H1 (cell line): Measurements from ENCODE around the gene IREB2. TPM values are rescaled to one million over a fixed set of nuclear protein-coding genes. Genes with fewer than 3 reads are reported as not detected.

Experiments used
- CTCF ChIA-PET: fragments of 300-600 bp; sonication (Branson Sonifier 250); formaldehyde crosslinking; loops from one replicate; lab custom pipeline; 2021; ENCODE audit not compliant: partially characterized antibody; lab: Charles Lee
- POLR2A ChIA-PET: fragments of 300-600 bp; sonication (Branson Sonifier 250); formaldehyde crosslinking; loops from one replicate; lab custom pipeline; 2021; ENCODE audit warnings: inconsistent platforms; ENCODE audit not compliant: partially characterized antibody; lab: Charles Lee
- DNase-seq, 2 experiments: peaks; one replicate each; pipeline versions ENCODE4 v3.0.0 to v3.0.0-alpha.2; 2010 to 2022; ENCODE audit warnings: low spot score in 2 of 2, low read depth in 1 of 2, mixed read lengths in 1 of 2
- FAIRE-seq: peaks from 2 replicates; lab custom pipeline; 2011; peaks lifted over from hg19 to GRCh38; lab: Jason Lieb, UNC
- H2AFZ ChIP-seq: 2 replicates; pipeline ENCODE4 v1.8.1; 2012; ENCODE audit warnings: low read length, inconsistent platforms
- H2AK5ac ChIP-seq: 2 replicates; pipeline ENCODE4 v1.6.1; 2013; ENCODE audit warnings: low read depth, low read length
- H2BK120ac ChIP-seq: replicated peaks from 2 replicates; pipeline ENCODE3; 2013; ENCODE audit warnings: low read depth, low read length, inconsistent platforms
- H2BK12ac ChIP-seq: 2 replicates; pipeline ENCODE4 v1.6.1; 2013; ENCODE audit warnings: low read depth, low read length
- H2BK15ac ChIP-seq: 2 replicates; pipeline ENCODE4 v1.6.1; 2013; ENCODE audit warnings: low read length
- H2BK20ac ChIP-seq: 2 replicates; pipeline ENCODE4 v1.6.1; 2013; ENCODE audit warnings: low read length
- H2BK5ac ChIP-seq: 2 replicates; pipeline ENCODE4 v1.6.1; 2013; ENCODE audit warnings: low read depth, low read length
- H3K14ac ChIP-seq: 2 replicates; pipeline ENCODE4 v1.6.1; 2013; ENCODE audit warnings: inconsistent platforms; ENCODE audit not compliant: insufficient read length
- H3K18ac ChIP-seq: 2 replicates; pipeline ENCODE4 v1.6.1; 2013; ENCODE audit warnings: low read length; ENCODE audit errors: extremely low read depth
- H3K23ac ChIP-seq: 2 replicates; pipeline ENCODE4 v1.6.1; 2013; ENCODE audit warnings: inconsistent platforms; ENCODE audit not compliant: insufficient read length
- H3K23me2 ChIP-seq: 2 replicates; pipeline ENCODE4 v1.6.1; 2013; ENCODE audit warnings: low read depth, low read length
- H3K27ac ChIP-seq: 2 replicates; pipeline ENCODE4 v1.6.1; 2011; ENCODE audit warnings: low read depth, low read length, inconsistent platforms
- H3K27me3 ChIP-seq, 4 experiments: replicated peaks in 1 of 4; 1 replicate in 1 of 4; 2 replicates in 3 of 4; pipeline versions ENCODE4 v1.6.1 to v1.8.1; 2011 to 2013; ENCODE audit warnings: low read length in 3 of 4, mild to moderate bottlenecking in 3 of 4, inconsistent platforms in 2 of 4, mixed read lengths in 2 of 4, moderate library complexity in 1 of 4; ENCODE audit not compliant: control insufficient read depth in 3 of 4, insufficient read depth in 3 of 4; ENCODE audit errors: extremely low read depth in 1 of 4
- H3K36me3 ChIP-seq, 4 experiments: 2 replicates each; pipeline versions ENCODE4 v1.6.1 to v1.8.1; 2011 to 2013; ENCODE audit warnings: mild to moderate bottlenecking in 4 of 4, low read length in 3 of 4, moderate library complexity in 2 of 4, control low read depth in 1 of 4, inconsistent platforms in 1 of 4; ENCODE audit not compliant: insufficient read depth in 4 of 4, control insufficient read depth in 2 of 4
- H3K4ac ChIP-seq: replicated peaks from 2 replicates; pipeline ENCODE3; 2013; ENCODE audit warnings: low read length, low read depth, mixed read lengths, inconsistent platforms; ENCODE audit not compliant: insufficient read length
- H3K4me1 ChIP-seq, 4 experiments: replicated peaks in 1 of 4; 1 replicate in 1 of 4; 2 replicates in 3 of 4; pipeline versions ENCODE4 v1.6.1 to v1.8.1; 2011 to 2013; ENCODE audit warnings: low read length in 3 of 4, inconsistent platforms in 2 of 4, mixed read lengths in 1 of 4; ENCODE audit not compliant: insufficient read depth in 4 of 4, control insufficient read depth in 3 of 4
- H3K4me2 ChIP-seq, 2 experiments: 2 replicates each; pipeline versions ENCODE4 v1.6.1 to v1.8.1; 2011 to 2013; ENCODE audit warnings: low read depth in 2 of 2, low read length in 2 of 2, control low read depth in 1 of 2, inconsistent platforms in 1 of 2, mild to moderate bottlenecking in 1 of 2; ENCODE audit not compliant: insufficient read depth in 1 of 2
- H3K4me3 ChIP-seq, 4 experiments: fragments of 200-600, 300-600 bp in 1 of 4; sonication (generic), shearing (Covaris generic), sonication (Bioruptor Twin) in 1 of 4; 2 replicates each; pipeline versions ENCODE4 v1.5.1 to v1.8.1; 2011 to 2016; ENCODE audit warnings: low read length in 4 of 4, low read depth in 3 of 4, control low read depth in 2 of 4, inconsistent platforms in 2 of 4, mild to moderate bottlenecking in 2 of 4, mixed read lengths in 1 of 4, moderate library complexity in 1 of 4; ENCODE audit not compliant: insufficient read depth in 2 of 4; ENCODE audit errors: extremely low read depth in 1 of 4
- H3K56ac ChIP-seq: replicated peaks from 2 replicates; pipeline ENCODE3; 2013; ENCODE audit warnings: low read depth, mild to moderate bottlenecking, mixed read lengths, low read length, inconsistent platforms; ENCODE audit not compliant: insufficient read length
- H3K79me1 ChIP-seq: 2 replicates; pipeline ENCODE4 v1.6.1; 2013; ENCODE audit warnings: low read depth, low read length, control low read depth
- H3K79me2 ChIP-seq, 2 experiments: 2 replicates each; pipeline versions ENCODE4 v1.6.1 to v1.8.1; 2012 to 2013; ENCODE audit warnings: low read length in 2 of 2, mild to moderate bottlenecking in 2 of 2, inconsistent platforms in 1 of 2; ENCODE audit not compliant: insufficient read depth in 2 of 2, control insufficient read depth in 1 of 2
- H3K9ac ChIP-seq, 4 experiments: replicated peaks in 1 of 4; 1 replicate in 1 of 4; 2 replicates in 3 of 4; pipeline versions ENCODE4 v1.6.1 to v1.8.1; 2011 to 2013; ENCODE audit warnings: low read depth in 3 of 4, low read length in 3 of 4, control low read depth in 2 of 4, mild to moderate bottlenecking in 2 of 4, moderate library complexity in 2 of 4, inconsistent platforms in 1 of 4; ENCODE audit errors: extremely low read depth in 1 of 4
- H3K9me3 ChIP-seq, 2 experiments: 2 replicates each; pipeline versions ENCODE4 v1.6.1 to v1.8.1; 2012 to 2013; ENCODE audit warnings: mild to moderate bottlenecking in 2 of 2, moderate library complexity in 2 of 2, control low read depth in 1 of 2, inconsistent platforms in 1 of 2, low read depth in 1 of 2, low read length in 1 of 2, mixed read lengths in 1 of 2; ENCODE audit not compliant: insufficient read depth in 2 of 2
- H4K20me1 ChIP-seq, 2 experiments: replicated peaks in 1 of 2; 2 replicates each; pipeline versions ENCODE3 to v1.8.1; 2011 to 2013; ENCODE audit warnings: inconsistent platforms in 2 of 2, low read length in 2 of 2, mild to moderate bottlenecking in 1 of 2; ENCODE audit not compliant: insufficient read depth in 2 of 2, control insufficient read depth in 1 of 2
- H4K5ac ChIP-seq: 2 replicates; pipeline ENCODE4 v1.6.1; 2013; ENCODE audit warnings: low read length, low read depth, mixed read lengths, inconsistent platforms; ENCODE audit not compliant: insufficient read length
- H4K8ac ChIP-seq: 2 replicates; pipeline ENCODE4 v1.8.0; 2013; ENCODE audit warnings: mild to moderate bottlenecking, moderate library complexity, low read length, inconsistent platforms; ENCODE audit not compliant: insufficient read depth; ENCODE audit errors: extremely low read depth
- H4K91ac ChIP-seq: replicated peaks from 2 replicates; pipeline ENCODE3; 2013; ENCODE audit warnings: low read length, mixed read lengths, inconsistent platforms; ENCODE audit not compliant: insufficient read length
- CBX5 ChIP-seq: fragments of 300-800, 300-1000 bp; sonication (generic); IDR thresholded peaks from 2 replicates; pipeline ENCODE4 v1.7.1; 2016; ENCODE audit warnings: antibody characterized with exemption, low read length, low read depth
- EP300 ChIP-seq, 2 experiments: IDR thresholded peaks; 1 replicate in 1 of 2; 2 replicates in 1 of 2; pipeline ENCODE4 v1.6.1; 2011 to 2012; ENCODE audit warnings: low read depth in 2 of 2, low read length in 2 of 2, mild to moderate bottlenecking in 2 of 2, borderline replicate concordance in 1 of 2, inconsistent platforms in 1 of 2, moderate library complexity in 1 of 2
- GTF2F1 ChIP-seq: IDR thresholded peaks from 2 replicates; pipeline ENCODE4 v1.6.1; 2012; ENCODE audit warnings: low read depth, low read length, improper control_type of control experiment, borderline replicate concordance
- NANOG ChIP-seq: IDR thresholded peaks from 2 replicates; pipeline ENCODE4 v1.6.1; 2011; ENCODE audit warnings: low read length, low read depth, mild to moderate bottlenecking, inconsistent platforms; ENCODE audit not compliant: insufficient read depth, poor library complexity, severe bottlenecking
- RNF2 ChIP-seq: fragments of 200-900, 300-1000 bp; sonication (generic); IDR thresholded peaks from 2 replicates; pipeline ENCODE4 v1.7.1; 2016; ENCODE audit warnings: borderline replicate concordance, low read depth, mild to moderate bottlenecking, antibody characterized with exemption, low read length; ENCODE audit not compliant: poor library complexity, severe bottlenecking; ENCODE audit errors: missing control alignments
- SIX5 ChIP-seq: IDR thresholded peaks from 2 replicates; pipeline ENCODE4 v1.6.1; 2011; ENCODE audit warnings: mild to moderate bottlenecking, low read depth, low read length
- SP2 ChIP-seq: IDR thresholded peaks from 2 replicates; pipeline ENCODE4 v1.6.1; 2012; ENCODE audit warnings: mild to moderate bottlenecking, low read length, inconsistent platforms
- SUZ12 ChIP-seq: fragments of 200-600 bp; sonication (generic); IDR thresholded peaks from 2 replicates; pipeline ENCODE4 v1.6.1; 2012; ENCODE audit warnings: mild to moderate bottlenecking, inconsistent platforms, low read length, moderate library complexity, mixed read lengths
- YY1 ChIP-seq: IDR thresholded peaks from 2 replicates; pipeline ENCODE4 v1.6.1; 2011; ENCODE audit warnings: low read depth, mild to moderate bottlenecking, low read length
- WGBS, 2 experiments: shearing (Covaris generic) in 1 of 2; methylation state at CpG; one replicate each; pipeline versions ENCODE4 v1.1.6 to v1.1.7; 2013 to 2015; ENCODE audit warnings: low lambda C conversion rate in 2 of 2, mixed read lengths in 2 of 2, inconsistent platforms in 1 of 2, low coverage in 1 of 2, missing lambda C conversion rate in 1 of 2; ENCODE audit not compliant: insufficient replicate concordance in 2 of 2, insufficient coverage in 1 of 2, insufficient read length in 1 of 2; ENCODE audit errors: extremely low coverage in 1 of 2, missing lambda C conversion rate in 1 of 2; 5-methylcytosine and 5-hydroxymethylcytosine counted together
- polyA plus RNA-seq, 7 experiments: library from polyadenylated mRNA; depleted of rRNA in 3 of 7; stranded (reverse) in 5 of 7; unstranded in 2 of 7; fragments of >200 nt in 5 of 7; fragments of 200-250 nt in 2 of 7; gene quantifications; 1 replicate in 5 of 7; 2 replicates in 1 of 7; 4 replicates in 1 of 7; pipeline versions ENCODE4 v1.2.1 to v1.2.3, GENCODE V29; 2011 to 2013; ENCODE audit warnings: missing spikeins in 2 of 7, mixed read lengths in 2 of 7
- total RNA-seq: library from RNA; stranded (reverse); fragmentation: NEBNext Ultra II Directional; extraction: Animal tissue kit (Norgen Biotek cat#: 25700); gene quantifications from 2 replicates; pipeline ENCODE4 v1.2.1, GENCODE V29; 2021

The IREB2 gene
- total and polyA plus RNA-seq, 2 of the 8 experiments (the other 6 are each of a cell fraction or from before 2014, with no cell fraction given), result 21.0 to 103 TPM

GRCh38 chr15:78425643-78426042 is 12.4 kb upstream of the IREB2 start:
- no peak for FAIRE-seq
- no peak overlapping the region for H2AFZ ChIP-seq

More at GRCh38 chr15:78425643-78426042, 12.4 kb upstream of the IREB2 start:
- no peak for TF ChIP-seq SP2
- no peak for TF ChIP-seq NANOG
- TF ChIP-seq EP300 (IDR thresholded peaks at IDR 0.05; ENCODE audit: borderline replicate concordance in 1 of 2, low read depth in 2 of 2, low read length in 2 of 2), result no peak
- TF ChIP-seq SIX5, result no peak
- no peak for TF ChIP-seq YY1
- no peak for TF ChIP-seq GTF2F1
- no peak for TF ChIP-seq RNF2
- no peak for TF ChIP-seq CBX5
- no peak for TF ChIP-seq SUZ12
- TF ChIP-seq, all 59 proteins: peak for 0
- Histone ChIP-seq H3K27ac (no peak overlapping the region), H3K9me3 (no peaks in the 10 kb centered on the region), H3K23ac (no peak overlapping the region), H3K9ac (no peak overlapping the region), H4K91ac (no peak overlapping the region), H2BK5ac (no peak overlapping the region), H2BK12ac (no peak overlapping the region), H3K14ac (no peak overlapping the region), H2AK5ac (no peak overlapping the region), H3K4ac (no peak overlapping the region), H3K4me1 (no peaks in the 10 kb centered on the region), H2BK15ac (no peak overlapping the region), H4K20me1 (no peaks in the 10 kb centered on the region), H3K4me2 (no peak overlapping the region), H3K79me2 (no peaks in the 10 kb centered on the region), H3K4me3 (no peak overlapping the region), H2BK20ac (no peak overlapping the region), H3K79me1 (no peaks in the 10 kb centered on the region), H4K5ac (no peak overlapping the region), H2BK120ac (no peak overlapping the region), H4K8ac (no peak overlapping the region), H3K27me3 (no peaks in the 10 kb centered on the region), H3K56ac (no peak overlapping the region), H3K18ac (no peak overlapping the region), H3K36me3 (no peaks in the 10 kb centered on the region), H3K23me2 (no peaks in the 10 kb centered on the region; the same call in 1 of the 2 replicates)
- DNase-seq, result no peak
- ChIA-PET CTCF (interaction anchor here (1.2 to 4.9 kb wide), 2 partner anchors 18 to 118 kb away, joined by 3 to 25 read pairs; no protein-coding TSS in a partner anchor), POLR2A (interaction anchor here (1.3 kb wide), 1 partner anchor 12 kb away, joined by 3 read pairs; the partner anchor contains the start of gene IREB2)
- 83% methylated on average over 1 of the region's 1 CpG; no CpG with 5 or more reads in 1 of the 2 experiments for WGBS, 2 experiments
